GM23338 (cell line): Measurements from ENCODE around the gene FARP1.

Source experiments
- CREB1 ChIP-seq: fragments of 250-450 bp; sonication (Bioruptor Pico); IDR thresholded peaks from 2 replicates; pipeline ENCODE4 v1.5.0; 2020; ENCODE audit warnings: low read depth, mild to moderate bottlenecking, moderate library complexity
- EZH2 ChIP-seq: fragments of 200-600 bp; sonication (generic); IDR thresholded peaks from one replicate; pipeline ENCODE4 v1.8.0; 2017; ENCODE audit warnings: antibody characterized with exemption, mild to moderate bottlenecking, low read depth; ENCODE audit not compliant: unreplicated experiment
- EZH2phosphoT487 ChIP-seq: fragments of 200-600 bp; sonication (generic); IDR thresholded peaks from one replicate; pipeline ENCODE4 v1.8.1; 2018; ENCODE audit warnings: antibody characterized with exemption; ENCODE audit not compliant: unreplicated experiment
- NANOG ChIP-seq: IDR thresholded peaks from 2 replicates; pipeline ENCODE4 v1.6.1; 2016; ENCODE audit warnings: antibody characterized with exemption, borderline replicate concordance
- POLR2AphosphoS5 ChIP-seq: IDR thresholded peaks from 2 replicates; pipeline ENCODE4 v1.6.1; 2016; ENCODE audit warnings: antibody characterized with exemption, low read depth
- ZNF114 ChIP-seq: fragments of 250-450 bp; sonication (Bioruptor Pico); IDR thresholded peaks from 2 replicates; pipeline ENCODE4 v1.5.0; 2020; ENCODE audit warnings: mild to moderate bottlenecking, moderate library complexity
- TF ChIP-seq, protein P1 (sequence below): IDR thresholded peaks from one replicate; pipeline ENCODE4 v1.6.1; 2018; ENCODE audit warnings: antibody characterized with exemption; ENCODE audit not compliant: unreplicated experiment
- TF ChIP-seq, protein P2 (sequence below), 2 experiments: fragments of 200-600 bp in 1 of 2; sonication (generic) in 1 of 2; conservative IDR thresholded peaks; 2 replicates each; pipeline versions ENCODE4 v1.5.1 to v1.6.1; 2016 to 2017; ENCODE audit warnings: antibody characterized with exemption in 2 of 2, low read depth in 2 of 2, mild to moderate bottlenecking in 2 of 2, moderate library complexity in 1 of 2
- TF ChIP-seq, protein P3 (sequence below): IDR thresholded peaks from 2 replicates; pipeline ENCODE4 v1.6.1; 2016; ENCODE audit warnings: antibody characterized with exemption
- TF ChIP-seq, protein P4 (sequence below): fragments of 250-450 bp; sonication (Bioruptor Pico); IDR thresholded peaks from 2 replicates; pipeline ENCODE4 v1.5.0; 2020; ENCODE audit warnings: mild to moderate bottlenecking, moderate library complexity

DNA sequence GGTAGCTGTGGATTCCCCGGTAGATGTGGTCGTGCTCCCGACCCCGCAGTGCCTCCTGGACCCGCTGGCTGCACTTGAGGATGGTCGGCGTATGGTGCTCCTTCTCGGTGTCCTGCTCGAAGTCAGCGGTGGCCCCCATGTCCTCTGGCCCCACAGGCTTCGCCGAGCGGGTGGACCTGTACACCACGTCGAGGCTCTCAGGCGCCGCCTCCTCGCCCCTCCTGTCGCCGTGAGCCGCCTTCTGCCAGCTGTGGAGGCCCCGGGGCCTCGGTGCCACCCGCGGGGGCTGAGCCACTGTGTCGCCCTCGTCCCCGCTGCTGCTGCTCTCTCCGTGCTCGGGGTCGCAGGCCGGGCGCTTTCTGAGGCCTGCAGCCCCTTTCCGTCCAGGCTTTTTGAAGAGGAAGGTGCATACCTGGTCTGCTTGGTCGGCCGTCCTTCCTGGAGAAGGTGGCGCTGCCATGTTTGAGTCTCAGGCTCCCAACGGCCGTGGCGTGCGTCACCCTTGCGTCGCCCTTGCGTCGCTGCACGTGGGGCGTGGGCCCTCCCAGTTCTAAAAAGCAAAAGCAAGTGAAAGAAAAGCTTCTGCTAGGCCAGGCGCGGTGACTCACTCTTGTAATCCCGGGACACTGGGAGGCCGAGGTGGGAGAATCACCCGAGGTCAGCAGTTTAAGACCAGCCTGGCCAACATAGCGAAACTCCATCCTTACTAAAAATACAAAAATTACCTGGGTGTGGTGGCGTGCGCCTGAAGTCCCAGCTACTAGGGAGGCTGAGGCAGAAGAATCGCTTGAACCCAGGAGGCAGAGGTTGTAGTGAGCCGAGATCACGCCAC is 34.1 kb downstream of the FARP1 start, which contains the start of gene RNF113B:
- TF ChIP-seq, protein P1, sequence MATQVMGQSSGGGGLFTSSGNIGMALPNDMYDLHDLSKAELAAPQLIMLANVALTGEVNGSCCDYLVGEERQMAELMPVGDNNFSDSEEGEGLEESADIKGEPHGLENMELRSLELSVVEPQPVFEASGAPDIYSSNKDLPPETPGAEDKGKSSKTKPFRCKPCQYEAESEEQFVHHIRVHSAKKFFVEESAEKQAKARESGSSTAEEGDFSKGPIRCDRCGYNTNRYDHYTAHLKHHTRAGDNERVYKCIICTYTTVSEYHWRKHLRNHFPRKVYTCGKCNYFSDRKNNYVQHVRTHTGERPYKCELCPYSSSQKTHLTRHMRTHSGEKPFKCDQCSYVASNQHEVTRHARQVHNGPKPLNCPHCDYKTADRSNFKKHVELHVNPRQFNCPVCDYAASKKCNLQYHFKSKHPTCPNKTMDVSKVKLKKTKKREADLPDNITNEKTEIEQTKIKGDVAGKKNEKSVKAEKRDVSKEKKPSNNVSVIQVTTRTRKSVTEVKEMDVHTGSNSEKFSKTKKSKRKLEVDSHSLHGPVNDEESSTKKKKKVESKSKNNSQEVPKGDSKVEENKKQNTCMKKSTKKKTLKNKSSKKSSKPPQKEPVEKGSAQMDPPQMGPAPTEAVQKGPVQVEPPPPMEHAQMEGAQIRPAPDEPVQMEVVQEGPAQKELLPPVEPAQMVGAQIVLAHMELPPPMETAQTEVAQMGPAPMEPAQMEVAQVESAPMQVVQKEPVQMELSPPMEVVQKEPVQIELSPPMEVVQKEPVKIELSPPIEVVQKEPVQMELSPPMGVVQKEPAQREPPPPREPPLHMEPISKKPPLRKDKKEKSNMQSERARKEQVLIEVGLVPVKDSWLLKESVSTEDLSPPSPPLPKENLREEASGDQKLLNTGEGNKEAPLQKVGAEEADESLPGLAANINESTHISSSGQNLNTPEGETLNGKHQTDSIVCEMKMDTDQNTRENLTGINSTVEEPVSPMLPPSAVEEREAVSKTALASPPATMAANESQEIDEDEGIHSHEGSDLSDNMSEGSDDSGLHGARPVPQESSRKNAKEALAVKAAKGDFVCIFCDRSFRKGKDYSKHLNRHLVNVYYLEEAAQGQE: no peak
- TF ChIP-seq, protein P2, sequence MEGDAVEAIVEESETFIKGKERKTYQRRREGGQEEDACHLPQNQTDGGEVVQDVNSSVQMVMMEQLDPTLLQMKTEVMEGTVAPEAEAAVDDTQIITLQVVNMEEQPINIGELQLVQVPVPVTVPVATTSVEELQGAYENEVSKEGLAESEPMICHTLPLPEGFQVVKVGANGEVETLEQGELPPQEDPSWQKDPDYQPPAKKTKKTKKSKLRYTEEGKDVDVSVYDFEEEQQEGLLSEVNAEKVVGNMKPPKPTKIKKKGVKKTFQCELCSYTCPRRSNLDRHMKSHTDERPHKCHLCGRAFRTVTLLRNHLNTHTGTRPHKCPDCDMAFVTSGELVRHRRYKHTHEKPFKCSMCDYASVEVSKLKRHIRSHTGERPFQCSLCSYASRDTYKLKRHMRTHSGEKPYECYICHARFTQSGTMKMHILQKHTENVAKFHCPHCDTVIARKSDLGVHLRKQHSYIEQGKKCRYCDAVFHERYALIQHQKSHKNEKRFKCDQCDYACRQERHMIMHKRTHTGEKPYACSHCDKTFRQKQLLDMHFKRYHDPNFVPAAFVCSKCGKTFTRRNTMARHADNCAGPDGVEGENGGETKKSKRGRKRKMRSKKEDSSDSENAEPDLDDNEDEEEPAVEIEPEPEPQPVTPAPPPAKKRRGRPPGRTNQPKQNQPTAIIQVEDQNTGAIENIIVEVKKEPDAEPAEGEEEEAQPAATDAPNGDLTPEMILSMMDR (conservative IDR thresholded peaks at IDR 0.05; ENCODE audit: low read depth in 2 of 2): no peak
- TF ChIP-seq CREB1 (CRISPR knock-in tag) (no peak), POLR2AphosphoS5 (no peak), NANOG (no peak), EZH2phosphoT487 (no peak), ZNF114 (CRISPR knock-in tag) (no peak), EZH2 (no peak)
- TF ChIP-seq, protein P3, sequence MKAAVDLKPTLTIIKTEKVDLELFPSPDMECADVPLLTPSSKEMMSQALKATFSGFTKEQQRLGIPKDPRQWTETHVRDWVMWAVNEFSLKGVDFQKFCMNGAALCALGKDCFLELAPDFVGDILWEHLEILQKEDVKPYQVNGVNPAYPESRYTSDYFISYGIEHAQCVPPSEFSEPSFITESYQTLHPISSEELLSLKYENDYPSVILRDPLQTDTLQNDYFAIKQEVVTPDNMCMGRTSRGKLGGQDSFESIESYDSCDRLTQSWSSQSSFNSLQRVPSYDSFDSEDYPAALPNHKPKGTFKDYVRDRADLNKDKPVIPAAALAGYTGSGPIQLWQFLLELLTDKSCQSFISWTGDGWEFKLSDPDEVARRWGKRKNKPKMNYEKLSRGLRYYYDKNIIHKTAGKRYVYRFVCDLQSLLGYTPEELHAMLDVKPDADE: no peak
- TF ChIP-seq, protein P4, sequence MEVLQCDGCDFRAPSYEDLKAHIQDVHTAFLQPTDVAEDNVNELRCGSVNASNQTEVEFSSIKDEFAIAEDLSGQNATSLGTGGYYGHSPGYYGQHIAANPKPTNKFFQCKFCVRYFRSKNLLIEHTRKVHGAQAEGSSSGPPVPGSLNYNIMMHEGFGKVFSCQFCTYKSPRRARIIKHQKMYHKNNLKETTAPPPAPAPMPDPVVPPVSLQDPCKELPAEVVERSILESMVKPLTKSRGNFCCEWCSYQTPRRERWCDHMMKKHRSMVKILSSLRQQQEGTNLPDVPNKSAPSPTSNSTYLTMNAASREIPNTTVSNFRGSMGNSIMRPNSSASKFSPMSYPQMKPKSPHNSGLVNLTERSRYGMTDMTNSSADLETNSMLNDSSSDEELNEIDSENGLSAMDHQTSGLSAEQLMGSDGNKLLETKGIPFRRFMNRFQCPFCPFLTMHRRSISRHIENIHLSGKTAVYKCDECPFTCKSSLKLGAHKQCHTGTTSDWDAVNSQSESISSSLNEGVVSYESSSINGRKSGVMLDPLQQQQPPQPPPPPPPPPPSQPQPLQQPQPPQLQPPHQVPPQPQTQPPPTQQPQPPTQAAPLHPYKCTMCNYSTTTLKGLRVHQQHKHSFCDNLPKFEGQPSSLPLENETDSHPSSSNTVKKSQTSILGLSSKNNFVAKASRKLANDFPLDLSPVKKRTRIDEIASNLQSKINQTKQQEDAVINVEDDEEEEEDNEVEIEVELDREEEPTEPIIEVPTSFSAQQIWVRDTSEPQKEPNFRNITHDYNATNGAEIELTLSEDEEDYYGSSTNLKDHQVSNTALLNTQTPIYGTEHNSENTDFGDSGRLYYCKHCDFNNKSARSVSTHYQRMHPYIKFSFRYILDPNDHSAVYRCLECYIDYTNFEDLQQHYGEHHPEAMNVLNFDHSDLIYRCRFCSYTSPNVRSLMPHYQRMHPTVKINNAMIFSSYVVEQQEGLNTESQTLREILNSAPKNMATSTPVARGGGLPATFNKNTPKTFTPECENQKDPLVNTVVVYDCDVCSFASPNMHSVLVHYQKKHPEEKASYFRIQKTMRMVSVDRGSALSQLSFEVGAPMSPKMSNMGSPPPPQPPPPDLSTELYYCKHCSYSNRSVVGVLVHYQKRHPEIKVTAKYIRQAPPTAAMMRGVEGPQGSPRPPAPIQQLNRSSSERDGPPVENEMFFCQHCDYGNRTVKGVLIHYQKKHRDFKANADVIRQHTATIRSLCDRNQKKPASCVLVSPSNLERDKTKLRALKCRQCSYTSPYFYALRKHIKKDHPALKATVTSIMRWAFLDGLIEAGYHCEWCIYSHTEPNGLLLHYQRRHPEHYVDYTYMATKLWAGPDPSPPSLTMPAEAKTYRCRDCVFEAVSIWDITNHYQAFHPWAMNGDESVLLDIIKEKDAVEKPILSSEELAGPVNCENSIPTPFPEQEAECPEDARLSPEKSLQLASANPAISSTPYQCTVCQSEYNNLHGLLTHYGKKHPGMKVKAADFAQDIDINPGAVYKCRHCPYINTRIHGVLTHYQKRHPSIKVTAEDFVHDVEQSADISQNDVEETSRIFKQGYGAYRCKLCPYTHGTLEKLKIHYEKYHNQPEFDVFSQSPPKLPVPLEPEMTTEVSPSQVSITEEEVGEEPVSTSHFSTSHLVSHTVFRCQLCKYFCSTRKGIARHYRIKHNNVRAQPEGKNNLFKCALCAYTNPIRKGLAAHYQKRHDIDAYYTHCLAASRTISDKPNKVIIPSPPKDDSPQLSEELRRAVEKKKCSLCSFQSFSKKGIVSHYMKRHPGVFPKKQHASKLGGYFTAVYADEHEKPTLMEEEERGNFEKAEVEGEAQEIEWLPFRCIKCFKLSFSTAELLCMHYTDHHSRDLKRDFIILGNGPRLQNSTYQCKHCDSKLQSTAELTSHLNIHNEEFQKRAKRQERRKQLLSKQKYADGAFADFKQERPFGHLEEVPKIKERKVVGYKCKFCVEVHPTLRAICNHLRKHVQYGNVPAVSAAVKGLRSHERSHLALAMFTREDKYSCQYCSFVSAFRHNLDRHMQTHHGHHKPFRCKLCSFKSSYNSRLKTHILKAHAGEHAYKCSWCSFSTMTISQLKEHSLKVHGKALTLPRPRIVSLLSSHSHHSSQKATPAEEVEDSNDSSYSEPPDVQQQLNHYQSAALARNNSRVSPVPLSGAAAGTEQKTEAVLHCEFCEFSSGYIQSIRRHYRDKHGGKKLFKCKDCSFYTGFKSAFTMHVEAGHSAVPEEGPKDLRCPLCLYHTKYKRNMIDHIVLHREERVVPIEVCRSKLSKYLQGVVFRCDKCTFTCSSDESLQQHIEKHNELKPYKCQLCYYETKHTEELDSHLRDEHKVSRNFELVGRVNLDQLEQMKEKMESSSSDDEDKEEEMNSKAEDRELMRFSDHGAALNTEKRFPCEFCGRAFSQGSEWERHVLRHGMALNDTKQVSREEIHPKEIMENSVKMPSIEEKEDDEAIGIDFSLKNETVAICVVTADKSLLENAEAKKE (CRISPR knock-in tag): no peak
